Activated CD8-positive, alpha-beta T cell treated with anti-CD3 and anti-CD28 coated beads, Interleukin-2, amount 10 ng/mL, durations not matched to agents 7 days and 5 days (primary cell): ENCODE measurements around the gene TMEM164. TPM values are rescaled to one million over a fixed set of nuclear protein-coding genes. Genes with fewer than 3 reads are reported as not detected.

ENCODE experiments used
- ATAC-seq: fragments of 150-1000 bp; cut with Tn5 transposase; one replicate; pipeline ENCODE4 v1.10.0; 2021; ENCODE audit warnings: moderate library complexity
- CTCF ChIA-PET: fragments of 350-600 bp; sonication (Branson Sonifier 250); formaldehyde crosslinking; loops from one replicate; lab custom pipeline; 2021; ENCODE audit warnings: antibody characterized with exemption; lab: Charles Lee
- POLR2A ChIA-PET: fragments of 350-600 bp; sonication (Branson Sonifier 250); formaldehyde crosslinking; loops from one replicate; lab custom pipeline; 2021; ENCODE audit warnings: antibody characterized with exemption; lab: Charles Lee
- DNase-seq: peaks from one replicate; pipeline ENCODE4 v3.0.0-alpha.2; 2020
- H3K27ac Mint-ChIP-seq: one replicate; pipeline ENCODE4 v1.8.0; 2021; ENCODE audit warnings: mild to moderate bottlenecking, mixed read lengths
- H3K27me3 Mint-ChIP-seq: one replicate; pipeline ENCODE4 v1.8.0; 2021; ENCODE audit warnings: low read depth, mixed read lengths
- H3K36me3 Mint-ChIP-seq: one replicate; pipeline ENCODE4 v1.8.0; 2021; ENCODE audit warnings: low read depth, mixed read lengths
- H3K4me1 Mint-ChIP-seq: one replicate; pipeline ENCODE4 v1.8.0; 2021; ENCODE audit warnings: low read depth, mixed read lengths
- H3K4me3 Mint-ChIP-seq: one replicate; pipeline ENCODE4 v1.8.0; 2021; ENCODE audit warnings: mild to moderate bottlenecking, mixed read lengths
- H3K9me3 Mint-ChIP-seq: one replicate; pipeline ENCODE4 v1.8.0; 2022; ENCODE audit warnings: mixed read lengths; ENCODE audit not compliant: insufficient read depth
- total RNA-seq, 2 experiments: library from RNA; stranded (reverse); gene quantifications; one replicate each; pipeline ENCODE4 v1.2.3, GENCODE V29; 2021

The TMEM164 gene
- total RNA-seq, 2 experiments from 2014 or later: 17.5 to 24.1 TPM

GRCh38 chrX:110060846-110061537 is 58.1 kb downstream of the TMEM164 start:
- ATAC-seq (no peak), DNase-seq (no peak)
- Mint-ChIP-seq H3K9me3 (no peaks in the 10 kb centered on the region), H3K4me3 (no peak overlapping the region), H3K27ac (no peak overlapping the region), H3K4me1 (peaks cover 4% of the 10 kb centered on the region), H3K27me3 (no peaks in the 10 kb centered on the region), H3K36me3 (peaks cover 6% of the 10 kb centered on the region)
- POLR2A ChIA-PET: no interaction called here
- CTCF ChIA-PET: no interaction called here

- CTCF ChIA-PET: interaction anchor here (1.1 kb wide), 1 partner anchor 36 kb away, joined by 3 read pairs; no protein-coding TSS in a partner anchor
- POLR2A ChIA-PET: no interaction called here
- H3K36me3 Mint-ChIP-seq: peaks cover 7% of the 10 kb centered on the region
- DNase-seq (no peak), ATAC-seq (no peak)
- no peak overlapping the region for H3K27ac Mint-ChIP-seq
- H3K9me3 Mint-ChIP-seq: no peaks in the 10 kb centered on the region
- H3K4me1 Mint-ChIP-seq: no peaks in the 10 kb centered on the region
- H3K27me3 Mint-ChIP-seq: no peaks in the 10 kb centered on the region
- no peak overlapping the region for H3K4me3 Mint-ChIP-seq
Observed at GRCh38 chrX:110062919-110063318, 60.0 kb downstream of the TMEM164 start.

- ChIA-PET POLR2A (interaction anchor here (0.7 kb wide), 1 partner anchor 22 kb away, joined by 3 read pairs; no protein-coding TSS in a partner anchor), CTCF (no interaction called here)
- DNase-seq: no peak
- H3K36me3 Mint-ChIP-seq: peaks cover 3% of the 10 kb centered on the region
- H3K27me3 Mint-ChIP-seq: no peaks in the 10 kb centered on the region
- no peak overlapping the region for H3K27ac Mint-ChIP-seq
- no peaks in the 10 kb centered on the region for H3K9me3 Mint-ChIP-seq
- no peaks in the 10 kb centered on the region for H3K4me1 Mint-ChIP-seq
- no peak for ATAC-seq
- no peak overlapping the region for H3K4me3 Mint-ChIP-seq
Observed at GRCh38 chrX:110066488-110067225, 63.7 kb downstream of the TMEM164 start.

GRCh38 chrX:110070970-110071369 is 68.1 kb downstream of the TMEM164 start:
- ChIA-PET CTCF (no interaction called here), POLR2A (no interaction called here)
- Mint-ChIP-seq H3K27ac (no peak overlapping the region), H3K9me3 (peaks cover 8% of the 10 kb centered on the region), H3K36me3 (peaks cover 13% of the 10 kb centered on the region), H3K4me3 (no peak overlapping the region), H3K4me1 (no peaks in the 10 kb centered on the region), H3K27me3 (no peaks in the 10 kb centered on the region)
- no peak for DNase-seq
- no peak for ATAC-seq

GRCh38 chrX:110081320-110081719 is 78.4 kb downstream of the TMEM164 start:
- ChIA-PET POLR2A (no interaction called here), CTCF (no interaction called here)
- peaks cover 9% of the 10 kb centered on the region for H3K36me3 Mint-ChIP-seq
- H3K27ac Mint-ChIP-seq: no peak overlapping the region
- no peak for DNase-seq
- no peak overlapping the region for H3K4me3 Mint-ChIP-seq
- no peak for ATAC-seq
- H3K27me3 Mint-ChIP-seq: no peaks in the 10 kb centered on the region
- peaks cover 6% of the 10 kb centered on the region for H3K4me1 Mint-ChIP-seq
- no peaks in the 10 kb centered on the region for H3K9me3 Mint-ChIP-seq

- Mint-ChIP-seq H3K27ac (no peak overlapping the region), H3K27me3 (no peaks in the 10 kb centered on the region), H3K4me1 (peaks cover 6% of the 10 kb centered on the region), H3K9me3 (no peaks in the 10 kb centered on the region), H3K4me3 (no peak overlapping the region), H3K36me3 (peaks cover 5% of the 10 kb centered on the region)
- ChIA-PET CTCF (no interaction called here), POLR2A (no interaction called here)
- DNase-seq: no peak
- no peak for ATAC-seq
Observed at GRCh38 chrX:110081740-110082139, 78.8 kb downstream of the TMEM164 start.

GRCh38 chrX:110082161-110082560 is 79.2 kb downstream of the TMEM164 start:
- Mint-ChIP-seq H3K27ac (no peak overlapping the region), H3K9me3 (no peaks in the 10 kb centered on the region)
- ATAC-seq: no peak

GRCh38 chrX:110086162-110086915 is 83.4 kb downstream of the TMEM164 start:
- ATAC-seq: no peak
- DNase-seq: no peak
- H3K4me1 Mint-ChIP-seq: peaks cover 17% of the 10 kb centered on the region
- no peaks in the 10 kb centered on the region for H3K36me3 Mint-ChIP-seq
- no peaks in the 10 kb centered on the region for H3K27me3 Mint-ChIP-seq
- no peak overlapping the region for H3K4me3 Mint-ChIP-seq
- POLR2A ChIA-PET: no interaction called here
- no peaks in the 10 kb centered on the region for H3K9me3 Mint-ChIP-seq
- CTCF ChIA-PET: interaction anchor here (1.1 to 1.2 kb wide), 2 partner anchors 195 to 230 kb away, joined by 3 to 4 read pairs; no protein-coding TSS in a partner anchor
- H3K27ac Mint-ChIP-seq: no peak overlapping the region

More at GRCh38 chrX:110082161-110082560, 79.2 kb downstream of the TMEM164 start:
- DNase-seq: no peak
- no peaks in the 10 kb centered on the region for H3K27me3 Mint-ChIP-seq
- H3K4me3 Mint-ChIP-seq: no peak overlapping the region
- ChIA-PET CTCF (no interaction called here), POLR2A (no interaction called here)
- H3K36me3 Mint-ChIP-seq: peaks cover 4% of the 10 kb centered on the region
- peaks cover 6% of the 10 kb centered on the region for H3K4me1 Mint-ChIP-seq

GRCh38 chrX:110086916-110087484 is 84.1 kb downstream of the TMEM164 start:
- Mint-ChIP-seq H3K9me3 (no peaks in the 10 kb centered on the region), H3K4me1 (peaks cover 17% of the 10 kb centered on the region)

GRCh38 chrX:110087485-110088356 is 84.8 kb downstream of the TMEM164 start:
- CTCF ChIA-PET: interaction anchor here (1.1 to 1.2 kb wide), 2 partner anchors 197 to 231 kb away, joined by 3 to 4 read pairs; no protein-coding TSS in a partner anchor
- no peaks in the 10 kb centered on the region for H3K27me3 Mint-ChIP-seq
- peaks cover 17% of the 10 kb centered on the region for H3K4me1 Mint-ChIP-seq
- peaks cover 6% of the 10 kb centered on the region for H3K36me3 Mint-ChIP-seq
- no peaks in the 10 kb centered on the region for H3K9me3 Mint-ChIP-seq
- no peak for DNase-seq
- no peak overlapping the region for H3K4me3 Mint-ChIP-seq
- POLR2A ChIA-PET: no interaction called here
- H3K27ac Mint-ChIP-seq: peak overlapping the region; percentile 6
- ATAC-seq: no peak

More at GRCh38 chrX:110086916-110087484, 84.1 kb downstream of the TMEM164 start:
- no peaks in the 10 kb centered on the region for H3K27me3 Mint-ChIP-seq
- H3K36me3 Mint-ChIP-seq: peaks cover 3% of the 10 kb centered on the region
- no peak for DNase-seq
- no peak overlapping the region for H3K4me3 Mint-ChIP-seq
- POLR2A ChIA-PET: no interaction called here
- no peak overlapping the region for H3K27ac Mint-ChIP-seq
- CTCF ChIA-PET: interaction anchor here (1.1 to 1.2 kb wide), 2 partner anchors 196 to 230 kb away, joined by 3 to 4 read pairs; no protein-coding TSS in a partner anchor
- ATAC-seq: no peak
